OCI-LY1 (cell line): ENCODE data around the gene PEAR1.

Source experiments
- H2AFZ ChIP-seq: fragments of 200-600 bp; sonication (generic), shearing (Covaris generic); 2 replicates; pipeline ENCODE4 v1.6.0; 2014; ENCODE audit warnings: antibody characterized with exemption, mild to moderate bottlenecking, low read length
- H3F3A ChIP-seq: fragments of 200-600 bp; sonication (generic), shearing (Covaris generic); 2 replicates; pipeline ENCODE4 v1.6.0; 2014; ENCODE audit warnings: mild to moderate bottlenecking, antibody characterized with exemption, low read length, moderate library complexity; ENCODE audit not compliant: insufficient read depth
- H3K27ac ChIP-seq: fragments of 200-600 bp; sonication (generic); 2 replicates; pipeline ENCODE4 v1.5.1; 2014; ENCODE audit warnings: low read length, mixed run types, mild to moderate bottlenecking, low read depth; ENCODE audit not compliant: poor library complexity, severe bottlenecking
- H3K27me3 ChIP-seq: fragments of 200-600 bp; sonication (generic); 2 replicates; pipeline ENCODE4 v1.6.0; 2014; ENCODE audit warnings: antibody characterized with exemption, mild to moderate bottlenecking, low read length, moderate library complexity; ENCODE audit not compliant: insufficient read depth
- H3K36me3 ChIP-seq: fragments of 200-600 bp; sonication (generic); 2 replicates; pipeline ENCODE4 v1.6.1; 2014; ENCODE audit warnings: mild to moderate bottlenecking, antibody characterized with exemption, low read length, moderate library complexity, mixed read lengths; ENCODE audit not compliant: insufficient read depth
- H3K4me1 ChIP-seq: fragments of 200-600 bp; sonication (generic); 2 replicates; pipeline ENCODE4 v1.5.1; 2014; ENCODE audit warnings: mild to moderate bottlenecking, low read length, moderate library complexity; ENCODE audit not compliant: insufficient read depth, severe bottlenecking
- H3K4me2 ChIP-seq: fragments of 200-600 bp; sonication (generic), shearing (Covaris generic); 2 replicates; pipeline ENCODE4 v1.6.1; 2014; ENCODE audit warnings: low read length
- H3K4me3 ChIP-seq: fragments of 200-600 bp; sonication (generic); 2 replicates; pipeline ENCODE4 v1.5.1; 2014; ENCODE audit warnings: low read length, low read depth, mild to moderate bottlenecking, mixed read lengths; ENCODE audit not compliant: poor library complexity, severe bottlenecking
- H3K79me2 ChIP-seq: fragments of 200-600 bp; shearing (Covaris generic); 2 replicates; pipeline ENCODE4 v1.6.1; 2016; ENCODE audit warnings: mixed run types, low read length, mixed read lengths; ENCODE audit not compliant: insufficient read depth
- H3K9ac ChIP-seq: fragments of 200-600 bp; sonication (generic), shearing (Covaris generic); 2 replicates; pipeline ENCODE4 v1.6.1; 2014; ENCODE audit warnings: mild to moderate bottlenecking, low read length, mixed read lengths
- H3K9me2 ChIP-seq: fragments of 200-600 bp; sonication (generic), shearing (Covaris generic); 2 replicates; pipeline ENCODE4 v1.6.1; 2014; ENCODE audit warnings: low read depth, mild to moderate bottlenecking, low read length, mixed read lengths
- H3K9me3 ChIP-seq: fragments of 200-600 bp; shearing (Covaris generic); 2 replicates; pipeline ENCODE4 v1.6.1; 2014; ENCODE audit warnings: low read length, mixed read lengths
- H4K20me1 ChIP-seq: fragments of 200-600 bp; sonication (generic), shearing (Covaris generic); 2 replicates; pipeline ENCODE4 v1.6.0; 2016; ENCODE audit warnings: mild to moderate bottlenecking, low read length; ENCODE audit not compliant: insufficient read depth
- EZH2 ChIP-seq: fragments of 200-600 bp; sonication (generic), shearing (Covaris generic); IDR thresholded peaks from 2 replicates; pipeline ENCODE4 v1.8.0; 2017; ENCODE audit warnings: borderline replicate concordance, mixed run types, mild to moderate bottlenecking, antibody characterized with exemption, low read length, moderate library complexity, mixed read lengths
- TF ChIP-seq, protein P1 (sequence below): fragments of 200-600 bp; sonication (generic), shearing (Covaris generic); IDR thresholded peaks from 2 replicates; pipeline ENCODE4 v1.5.1; 2017; ENCODE audit warnings: mild to moderate bottlenecking, antibody characterized with exemption, low read length, moderate library complexity, mixed read lengths

Gene PEAR1, protein sequence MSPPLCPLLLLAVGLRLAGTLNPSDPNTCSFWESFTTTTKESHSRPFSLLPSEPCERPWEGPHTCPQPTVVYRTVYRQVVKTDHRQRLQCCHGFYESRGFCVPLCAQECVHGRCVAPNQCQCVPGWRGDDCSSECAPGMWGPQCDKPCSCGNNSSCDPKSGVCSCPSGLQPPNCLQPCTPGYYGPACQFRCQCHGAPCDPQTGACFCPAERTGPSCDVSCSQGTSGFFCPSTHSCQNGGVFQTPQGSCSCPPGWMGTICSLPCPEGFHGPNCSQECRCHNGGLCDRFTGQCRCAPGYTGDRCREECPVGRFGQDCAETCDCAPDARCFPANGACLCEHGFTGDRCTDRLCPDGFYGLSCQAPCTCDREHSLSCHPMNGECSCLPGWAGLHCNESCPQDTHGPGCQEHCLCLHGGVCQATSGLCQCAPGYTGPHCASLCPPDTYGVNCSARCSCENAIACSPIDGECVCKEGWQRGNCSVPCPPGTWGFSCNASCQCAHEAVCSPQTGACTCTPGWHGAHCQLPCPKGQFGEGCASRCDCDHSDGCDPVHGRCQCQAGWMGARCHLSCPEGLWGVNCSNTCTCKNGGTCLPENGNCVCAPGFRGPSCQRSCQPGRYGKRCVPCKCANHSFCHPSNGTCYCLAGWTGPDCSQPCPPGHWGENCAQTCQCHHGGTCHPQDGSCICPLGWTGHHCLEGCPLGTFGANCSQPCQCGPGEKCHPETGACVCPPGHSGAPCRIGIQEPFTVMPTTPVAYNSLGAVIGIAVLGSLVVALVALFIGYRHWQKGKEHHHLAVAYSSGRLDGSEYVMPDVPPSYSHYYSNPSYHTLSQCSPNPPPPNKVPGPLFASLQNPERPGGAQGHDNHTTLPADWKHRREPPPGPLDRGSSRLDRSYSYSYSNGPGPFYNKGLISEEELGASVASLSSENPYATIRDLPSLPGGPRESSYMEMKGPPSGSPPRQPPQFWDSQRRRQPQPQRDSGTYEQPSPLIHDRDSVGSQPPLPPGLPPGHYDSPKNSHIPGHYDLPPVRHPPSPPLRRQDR

GRCh38 chr1:156893048-156893953 lies at the start of gene PEAR1:
Gene PEAR1, plus strand, starts transcription at chr1:156893718. Its CDS starts 10,209 bp downstream, at chr1:156903927.
- no peak within 1 kb of the TSS for H2AFZ ChIP-seq
- H3K9ac ChIP-seq, result no peak within 1 kb of the TSS
- H3K4me3 ChIP-seq, result no peak within 1 kb of the TSS
- H3K9me2 ChIP-seq, result no peaks in the 10 kb centered on the region
- H4K20me1 ChIP-seq, result no peaks in the 10 kb centered on the region
- no peaks in the 10 kb centered on the region; the same call in 1 of the 2 replicates for H3K27me3 ChIP-seq
- H3K4me2 ChIP-seq, result no peak within 1 kb of the TSS
- no peak within 1 kb of the TSS for H3K27ac ChIP-seq
- H3K36me3 ChIP-seq, result no peaks in the 10 kb centered on the region
- no peaks in the 10 kb centered on the region for H3F3A ChIP-seq
- H3K9me3 ChIP-seq, result no peaks in the 10 kb centered on the region
- TF ChIP-seq, protein P1, sequence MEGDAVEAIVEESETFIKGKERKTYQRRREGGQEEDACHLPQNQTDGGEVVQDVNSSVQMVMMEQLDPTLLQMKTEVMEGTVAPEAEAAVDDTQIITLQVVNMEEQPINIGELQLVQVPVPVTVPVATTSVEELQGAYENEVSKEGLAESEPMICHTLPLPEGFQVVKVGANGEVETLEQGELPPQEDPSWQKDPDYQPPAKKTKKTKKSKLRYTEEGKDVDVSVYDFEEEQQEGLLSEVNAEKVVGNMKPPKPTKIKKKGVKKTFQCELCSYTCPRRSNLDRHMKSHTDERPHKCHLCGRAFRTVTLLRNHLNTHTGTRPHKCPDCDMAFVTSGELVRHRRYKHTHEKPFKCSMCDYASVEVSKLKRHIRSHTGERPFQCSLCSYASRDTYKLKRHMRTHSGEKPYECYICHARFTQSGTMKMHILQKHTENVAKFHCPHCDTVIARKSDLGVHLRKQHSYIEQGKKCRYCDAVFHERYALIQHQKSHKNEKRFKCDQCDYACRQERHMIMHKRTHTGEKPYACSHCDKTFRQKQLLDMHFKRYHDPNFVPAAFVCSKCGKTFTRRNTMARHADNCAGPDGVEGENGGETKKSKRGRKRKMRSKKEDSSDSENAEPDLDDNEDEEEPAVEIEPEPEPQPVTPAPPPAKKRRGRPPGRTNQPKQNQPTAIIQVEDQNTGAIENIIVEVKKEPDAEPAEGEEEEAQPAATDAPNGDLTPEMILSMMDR, result no peak
- no peak for TF ChIP-seq EZH2
- H3K4me1 ChIP-seq, result no peaks in the 10 kb centered on the region
- no peaks in the 10 kb centered on the region for H3K79me2 ChIP-seq

GRCh38 chr1:156844102-156844501 lies 49.4 kb upstream of the PEAR1 start:
- Histone ChIP-seq H3K9me3 (no peaks in the 10 kb centered on the region), H4K20me1 (no peaks in the 10 kb centered on the region), H3K4me1 (no peaks in the 10 kb centered on the region), H3F3A (no peaks in the 10 kb centered on the region), H3K79me2 (no peaks in the 10 kb centered on the region), H3K27ac (no peak overlapping the region), H3K27me3 (peaks cover 4% of the 10 kb centered on the region; the same call in 1 of the 2 replicates), H2AFZ (no peak overlapping the region), H3K36me3 (no peaks in the 10 kb centered on the region), H3K9ac (no peak overlapping the region), H3K9me2 (no peaks in the 10 kb centered on the region), H3K4me3 (no peak overlapping the region), H3K4me2 (no peak overlapping the region)
- TF ChIP-seq, protein P1, result no peak
- no peak for TF ChIP-seq EZH2

DNA sequence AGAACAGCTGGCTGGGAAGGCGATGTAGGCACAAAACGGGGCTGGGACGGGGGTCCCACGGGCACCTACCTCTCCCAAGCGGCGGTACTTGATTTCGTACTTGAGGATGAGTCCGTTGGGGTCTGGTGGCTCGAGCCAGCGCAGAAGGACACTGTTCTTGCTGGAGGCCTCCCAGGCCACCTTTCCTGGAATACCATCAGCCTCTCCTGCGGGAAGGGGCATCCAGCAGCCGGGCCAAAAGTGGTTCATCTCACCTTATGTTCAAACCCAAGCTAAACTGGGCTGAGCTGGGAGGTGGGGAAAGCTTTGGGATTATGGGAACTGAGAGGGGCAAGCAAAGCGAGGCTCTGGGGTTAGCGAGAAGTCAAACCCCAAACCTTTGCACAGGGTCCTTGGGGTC lies 48.9 kb upstream of the PEAR1 start:
- no peak overlapping the region for H3K4me2 ChIP-seq

More for the DNA sequence above, 48.9 kb upstream of the PEAR1 start:
- Histone ChIP-seq H3F3A (no peaks in the 10 kb centered on the region), H3K9me2 (no peaks in the 10 kb centered on the region), H3K27me3 (peaks cover 4% of the 10 kb centered on the region; the same call in 1 of the 2 replicates), H3K79me2 (no peaks in the 10 kb centered on the region), H3K36me3 (no peaks in the 10 kb centered on the region), H3K27ac (no peak overlapping the region), H4K20me1 (no peaks in the 10 kb centered on the region), H2AFZ (no peak overlapping the region), H3K9me3 (no peaks in the 10 kb centered on the region), H3K4me3 (no peak overlapping the region), H3K4me1 (no peaks in the 10 kb centered on the region), H3K9ac (no peak overlapping the region)
- no peak for TF ChIP-seq EZH2
- TF ChIP-seq, protein P1, result no peak
